ENCODE results near the gene CLEC1A.
"Not testable (repeated sequence)": the region's sequence is repeated elsewhere in the genome, so short reads cannot be mapped to it uniquely, and the experiment has no call there.

Gene CLEC1A

DNA sequence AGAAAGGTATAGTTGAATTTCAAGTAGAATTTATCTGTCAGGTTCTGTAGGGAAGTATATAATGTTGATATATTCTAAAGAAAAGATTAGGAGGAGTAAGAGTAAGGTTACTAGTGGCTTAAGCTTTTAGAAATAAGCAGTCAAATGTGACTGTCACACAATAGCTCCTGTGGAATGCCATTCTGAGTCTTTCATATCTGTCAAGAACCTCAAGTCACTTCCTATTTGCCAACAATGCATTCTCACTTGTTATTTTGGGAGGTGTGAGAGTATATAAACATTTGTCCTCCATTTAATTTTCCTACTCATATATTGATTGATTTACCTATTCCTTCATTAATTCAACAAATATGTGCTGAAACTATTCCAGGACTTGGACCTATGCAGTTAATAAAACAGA is 56.6 kb downstream of the CLEC1A start:
- DNase-seq = no peak

DNA sequence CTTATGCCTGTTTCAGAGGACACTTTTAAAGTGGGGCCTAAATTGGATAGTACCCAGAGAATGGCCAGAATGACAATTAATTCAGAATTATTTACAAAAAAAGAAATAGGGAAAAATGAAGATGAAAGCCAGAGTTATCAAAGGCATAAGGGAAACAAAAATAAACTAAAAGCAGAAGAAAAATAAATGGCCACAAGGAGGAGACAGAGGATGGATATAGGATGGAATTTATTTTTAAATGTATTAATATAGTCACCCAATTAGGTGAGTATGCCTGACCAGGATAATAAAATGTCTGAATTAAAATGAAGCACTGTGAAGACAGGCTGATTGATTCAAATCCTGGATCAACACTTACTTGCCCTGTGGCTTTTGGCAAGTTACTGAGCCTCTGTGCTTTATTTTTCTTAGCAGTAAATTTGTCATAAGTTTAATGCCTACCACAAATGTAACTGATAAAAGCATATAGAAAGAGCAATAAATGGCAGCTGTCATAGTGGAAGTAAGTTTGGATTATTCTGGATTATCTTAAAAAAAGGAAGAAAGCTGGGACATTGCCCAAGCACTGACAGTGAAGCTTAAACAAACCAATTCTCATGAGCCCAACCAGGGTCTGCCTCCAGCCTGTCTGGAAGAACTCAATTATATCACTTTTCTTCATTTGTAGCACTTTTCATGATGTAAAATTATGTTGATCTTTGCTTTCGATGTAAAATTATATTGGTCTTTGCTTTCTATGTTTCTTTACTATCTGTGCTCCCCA is 64.8 kb downstream of the CLEC1A start:
- no peak for DNase-seq

DNA sequence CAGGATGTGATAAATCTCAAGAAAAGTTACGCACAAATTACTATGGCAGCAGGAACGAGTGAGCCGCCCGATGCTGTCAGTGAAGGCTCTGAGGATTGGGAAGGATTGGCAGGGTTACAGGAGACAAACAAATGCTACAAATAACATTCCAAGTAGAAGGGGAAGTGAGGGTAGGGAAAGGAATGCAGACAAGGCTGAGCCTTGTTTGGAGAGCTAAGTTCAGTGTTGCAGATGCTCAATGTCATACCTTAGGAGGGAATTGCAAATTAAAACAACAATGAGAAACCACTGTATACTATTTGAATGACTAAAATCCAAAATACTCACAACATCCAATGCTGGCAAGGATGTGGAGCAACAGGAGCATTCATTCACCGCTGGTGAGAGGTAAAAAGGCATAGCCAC is 67.0 kb downstream of the CLEC1A start:
- DNase-seq = no peak

DNA sequence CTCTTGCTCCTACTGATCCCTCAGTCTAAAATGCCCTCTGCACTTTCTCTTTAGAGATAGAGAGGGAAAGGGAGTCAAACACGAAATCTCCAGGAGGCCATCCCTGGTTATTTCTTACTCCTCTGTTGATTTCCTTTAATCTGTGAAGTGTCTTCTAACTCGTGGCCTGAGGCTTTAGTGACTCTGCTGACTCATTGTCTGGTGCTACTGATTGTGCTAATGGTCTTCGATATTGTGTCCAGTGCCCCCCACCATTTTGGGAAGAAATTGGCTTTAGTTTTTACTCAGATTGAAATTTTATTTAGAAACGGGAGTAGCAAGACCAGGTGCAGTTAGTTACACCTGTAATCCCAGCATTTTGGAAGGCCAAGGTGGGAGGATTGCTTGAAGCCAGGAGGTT is 67.5 kb downstream of the CLEC1A start:
- no peak for DNase-seq

DNA sequence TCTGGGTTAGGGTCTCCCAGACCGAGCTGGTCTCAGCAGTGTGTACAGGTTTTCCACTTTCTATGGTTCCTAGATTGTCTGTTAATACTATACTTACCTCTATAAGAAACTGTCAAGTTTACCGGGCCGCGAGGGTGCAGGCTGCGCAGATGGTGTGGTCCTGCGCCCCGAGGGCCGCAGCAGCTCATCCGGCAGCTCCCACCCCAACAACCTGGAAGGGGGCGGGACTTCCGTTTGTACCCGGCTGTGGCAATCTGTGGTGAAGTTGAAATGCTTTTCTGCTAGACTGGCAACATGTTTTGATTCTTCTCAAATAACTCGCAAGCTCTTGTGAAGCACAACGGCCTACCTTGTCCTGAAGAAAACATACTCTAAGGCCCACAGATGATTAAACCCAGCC is 68.3 kb downstream of the CLEC1A start, which contains the start of gene CLEC9A:
Gene CLEC9A, plus strand, starts transcription at position 237 of the 400 bp plus-strand sequence. CDS start 22,006 bp downstream, outside the sequence.
- DNase-seq = no peak

DNA sequence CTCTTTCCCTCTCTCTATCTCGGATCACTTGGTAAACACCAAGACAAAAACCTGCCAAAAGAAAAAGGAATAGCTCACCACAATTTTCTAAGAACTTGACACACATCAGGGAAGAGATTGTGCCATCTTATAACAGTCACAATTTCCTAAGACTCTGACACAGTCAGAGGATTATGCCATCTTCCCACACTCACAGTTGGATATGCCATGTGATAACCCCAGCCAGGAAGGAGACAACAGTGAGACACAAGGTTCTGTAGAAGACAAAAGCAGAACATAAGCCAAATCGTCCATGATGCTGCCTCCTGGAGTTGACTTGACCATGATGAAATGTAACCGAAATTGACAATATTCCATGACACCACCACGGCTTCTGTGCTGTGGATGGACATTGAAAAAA is 71.1 kb downstream of the CLEC1A start:
- no peak for DNase-seq

DNA sequence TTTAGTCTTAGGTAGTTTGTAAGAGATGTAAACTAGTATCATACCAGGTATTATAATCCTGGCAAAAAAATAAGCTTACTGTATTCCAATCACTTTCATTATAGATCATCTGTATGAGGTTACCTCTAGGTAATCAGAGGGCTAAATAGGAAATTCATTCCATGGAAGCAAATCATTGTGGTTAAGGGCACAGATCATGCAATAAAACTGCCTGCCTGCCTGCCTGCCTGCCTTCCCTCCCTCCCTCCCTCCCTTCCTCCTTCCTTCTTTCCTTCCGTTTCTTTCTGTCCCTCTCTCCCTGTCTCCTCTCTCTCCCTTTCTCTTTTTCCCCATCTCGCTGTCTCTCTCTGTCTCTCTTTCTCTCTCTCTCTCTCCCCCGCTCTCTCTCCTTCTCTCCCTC is 71.5 kb downstream of the CLEC1A start:
- DNase-seq = no peak

DNA sequence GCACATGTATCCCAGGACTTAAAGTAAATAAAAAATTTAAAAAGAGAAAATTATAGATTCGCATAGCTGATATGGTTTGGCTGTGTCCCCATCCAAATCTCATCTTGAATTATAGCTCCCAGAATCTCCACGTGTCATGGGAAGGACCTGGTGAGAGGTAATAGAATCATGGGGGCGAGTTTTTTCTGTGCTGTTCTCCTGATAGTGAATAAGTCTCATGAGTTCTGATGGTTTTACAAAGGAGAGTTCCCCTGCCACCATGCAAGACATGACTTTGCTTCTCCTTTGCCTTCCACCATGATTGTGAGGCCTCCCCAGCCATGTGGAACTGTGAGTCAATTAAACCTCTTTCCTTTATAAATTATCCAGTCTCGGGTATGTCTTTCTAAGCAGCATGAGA is 72.1 kb downstream of the CLEC1A start:
- not testable (repeated sequence) for DNase-seq

DNA sequence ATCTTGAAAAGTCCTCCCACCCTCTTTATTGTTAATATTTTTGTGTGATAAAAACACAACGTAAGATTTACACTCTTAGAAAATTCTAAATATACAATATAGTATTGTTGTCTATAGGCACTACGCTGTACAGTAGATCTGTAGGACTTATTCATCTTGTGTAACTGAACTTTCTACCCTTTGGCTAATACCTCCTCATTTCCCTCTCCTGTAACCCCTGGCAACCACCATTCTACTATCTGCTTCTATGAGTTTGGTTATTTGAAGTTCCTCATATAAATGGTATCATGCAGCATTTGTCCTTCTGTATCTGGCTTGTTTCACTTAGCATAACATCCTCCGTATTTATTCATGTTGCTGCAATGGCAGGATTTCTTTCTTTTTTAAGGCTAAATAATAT is 73.5 kb downstream of the CLEC1A start:
- DNase-seq = no peak

DNA sequence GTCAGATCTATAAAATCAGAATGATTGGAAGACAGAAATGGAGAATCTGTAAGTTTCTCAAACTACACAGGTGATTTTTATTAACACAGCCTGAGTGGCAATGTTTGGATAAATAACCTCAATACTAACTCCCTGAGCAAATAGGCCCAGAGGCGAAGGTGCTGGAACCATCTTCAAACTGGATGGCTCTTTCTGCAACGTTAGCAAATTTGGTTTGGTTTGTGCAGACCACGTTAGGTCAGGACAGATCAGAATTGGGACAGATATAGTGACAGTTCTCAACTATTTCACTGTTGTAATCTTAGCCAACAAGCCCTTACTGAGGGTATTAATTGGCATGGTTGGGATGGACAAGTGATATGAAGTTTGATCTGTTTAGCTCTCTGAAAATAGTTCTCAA is 77.4 kb downstream of the CLEC1A start:
- DNase-seq = no peak

All from NCI-H69 (cell line).